ENCODE data around the gene SCAPER.

- TF ChIP-seq, protein P1, sequence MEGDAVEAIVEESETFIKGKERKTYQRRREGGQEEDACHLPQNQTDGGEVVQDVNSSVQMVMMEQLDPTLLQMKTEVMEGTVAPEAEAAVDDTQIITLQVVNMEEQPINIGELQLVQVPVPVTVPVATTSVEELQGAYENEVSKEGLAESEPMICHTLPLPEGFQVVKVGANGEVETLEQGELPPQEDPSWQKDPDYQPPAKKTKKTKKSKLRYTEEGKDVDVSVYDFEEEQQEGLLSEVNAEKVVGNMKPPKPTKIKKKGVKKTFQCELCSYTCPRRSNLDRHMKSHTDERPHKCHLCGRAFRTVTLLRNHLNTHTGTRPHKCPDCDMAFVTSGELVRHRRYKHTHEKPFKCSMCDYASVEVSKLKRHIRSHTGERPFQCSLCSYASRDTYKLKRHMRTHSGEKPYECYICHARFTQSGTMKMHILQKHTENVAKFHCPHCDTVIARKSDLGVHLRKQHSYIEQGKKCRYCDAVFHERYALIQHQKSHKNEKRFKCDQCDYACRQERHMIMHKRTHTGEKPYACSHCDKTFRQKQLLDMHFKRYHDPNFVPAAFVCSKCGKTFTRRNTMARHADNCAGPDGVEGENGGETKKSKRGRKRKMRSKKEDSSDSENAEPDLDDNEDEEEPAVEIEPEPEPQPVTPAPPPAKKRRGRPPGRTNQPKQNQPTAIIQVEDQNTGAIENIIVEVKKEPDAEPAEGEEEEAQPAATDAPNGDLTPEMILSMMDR (IDR thresholded peaks at IDR 0.05): no peak
- TF ChIP-seq EP300 (IDR thresholded peaks at IDR 0.05): no peak
Observed at GRCh38 chr15:76460347-76460746, 444.8 kb downstream of the SCAPER start.
